IMR-90 (cell line): ENCODE data around the gene SLC66A2. TPM values are rescaled to one million over a fixed set of nuclear protein-coding genes. Genes with fewer than 3 reads are reported as not detected.

ENCODE experiments used
- ATAC-seq: fragments of 200-7000 bp; cut with Tn5 transposase; 2 replicates; pipeline ENCODE4 v1.9.1; 2020; ENCODE audit warnings: low read depth, mild to moderate bottlenecking, moderate library complexity
- BruUV-seq: library from RNA; stranded (reverse); fragments of 400-500 nt; replicated peaks from 2 replicates; lab custom pipeline; 2021; lab: Mats Ljungman, UMichigan
- CTCF ChIA-PET: fragments of 300-600 bp; formaldehyde crosslinking; extraction: SDS; loops from one replicate; lab custom pipeline; 2021; ENCODE audit warnings: antibody characterized with exemption; lab: Yijun Ruan, JAX
- POLR2A ChIA-PET: fragments of 300-600 bp; sonication (Branson Sonifier 250); formaldehyde crosslinking; loops from one replicate; lab custom pipeline; 2022; ENCODE audit warnings: antibody characterized with exemption; ENCODE audit not compliant: unreplicated experiment; lab: Charles Lee
- DNase-seq: peaks from one replicate; pipeline ENCODE4 v3.0.0; 2013
- H2AFZ ChIP-seq: replicated peaks from 2 replicates; pipeline ENCODE3; 2013; ENCODE audit warnings: low read length, mild to moderate bottlenecking; ENCODE audit not compliant: poor library complexity
- H2AK5ac ChIP-seq: 2 replicates; pipeline ENCODE4 v1.6.1; 2013; ENCODE audit warnings: low read depth, low read length, inconsistent platforms
- H2AK9ac ChIP-seq: replicated peaks from 2 replicates; pipeline ENCODE3; 2013; ENCODE audit warnings: mild to moderate bottlenecking, low read depth, low read length, moderate library complexity; ENCODE audit not compliant: poor library complexity
- H2BK120ac ChIP-seq: 2 replicates; pipeline ENCODE4 v1.6.1; 2013; ENCODE audit warnings: low read depth, low read length, inconsistent platforms
- H2BK15ac ChIP-seq: 3 replicates; pipeline ENCODE4 v1.6.1; 2013; ENCODE audit warnings: low read depth, low read length, inconsistent platforms
- H2BK20ac ChIP-seq: 2 replicates; pipeline ENCODE4 v1.6.1; 2013; ENCODE audit warnings: low read depth, mild to moderate bottlenecking, inconsistent platforms, low read length, moderate library complexity
- H2BK5ac ChIP-seq: 2 replicates; pipeline ENCODE4 v1.6.1; 2013; ENCODE audit warnings: mild to moderate bottlenecking, low read depth, low read length, inconsistent platforms; ENCODE audit not compliant: poor library complexity, severe bottlenecking
- H3K14ac ChIP-seq: replicated peaks from 2 replicates; pipeline ENCODE4 v1.6.1; 2013; ENCODE audit warnings: low read depth, low read length, inconsistent platforms
- H3K18ac ChIP-seq: 2 replicates; pipeline ENCODE4 v1.6.1; 2013; ENCODE audit warnings: low read depth, low read length, control low read depth
- H3K23ac ChIP-seq: 2 replicates; pipeline ENCODE4 v1.6.1; 2013; ENCODE audit warnings: low read depth, low read length, inconsistent platforms
- H3K27ac ChIP-seq: 2 replicates; pipeline ENCODE4 v1.5.1; 2013; ENCODE audit warnings: mild to moderate bottlenecking, control low read depth, low read length; ENCODE audit not compliant: insufficient read depth
- H3K27me3 ChIP-seq: 2 replicates; pipeline ENCODE4 v1.6.1; 2013; ENCODE audit warnings: low read length; ENCODE audit not compliant: control insufficient read depth, insufficient read depth
- H3K36me3 ChIP-seq: 2 replicates; pipeline ENCODE4 v1.6.1; 2013; ENCODE audit warnings: low read length, mixed read lengths; ENCODE audit not compliant: control insufficient read depth, insufficient read depth
- H3K4ac ChIP-seq: 2 replicates; pipeline ENCODE4 v1.6.1; 2013; ENCODE audit warnings: low read depth, low read length, inconsistent platforms
- H3K4me1 ChIP-seq: 2 replicates; pipeline ENCODE4 v1.6.1; 2013; ENCODE audit warnings: low read length, mixed read lengths; ENCODE audit not compliant: control insufficient read depth, insufficient read depth
- H3K4me2 ChIP-seq: 2 replicates; pipeline ENCODE4 v1.6.1; 2013; ENCODE audit warnings: low read depth, mild to moderate bottlenecking, control low read depth, low read length, moderate library complexity
- H3K4me3 ChIP-seq: 2 replicates; pipeline ENCODE4 v1.5.1; 2013; ENCODE audit warnings: low read depth, mild to moderate bottlenecking, control low read depth, low read length, moderate library complexity; ENCODE audit not compliant: insufficient read depth
- H3K56ac ChIP-seq: 2 replicates; pipeline ENCODE4 v1.6.1; 2013; ENCODE audit warnings: low read length, inconsistent platforms; ENCODE audit not compliant: insufficient read depth; ENCODE audit errors: extremely low read depth
- H3K79me1 ChIP-seq, 2 experiments: 2 replicates each; pipeline ENCODE4 v1.6.1; 2013; ENCODE audit warnings: low read length in 2 of 2, inconsistent platforms in 1 of 2, low read depth in 1 of 2
- H3K9ac ChIP-seq: 2 replicates; pipeline ENCODE4 v1.6.1; 2013; ENCODE audit warnings: low read depth, low read length, control low read depth
- H3K9me1 ChIP-seq: 2 replicates; pipeline ENCODE4 v1.6.1; 2013; ENCODE audit warnings: low read length, inconsistent platforms; ENCODE audit not compliant: insufficient read depth
- H3K9me3 ChIP-seq: 2 replicates; pipeline ENCODE4 v1.6.1; 2013; ENCODE audit warnings: low read length; ENCODE audit not compliant: control insufficient read depth, insufficient read depth
- H4K20me1 ChIP-seq: 2 replicates; pipeline ENCODE4 v1.6.1; 2013; ENCODE audit warnings: low read length, inconsistent platforms; ENCODE audit not compliant: insufficient read depth
- H4K5ac ChIP-seq: 2 replicates; pipeline ENCODE4 v1.6.1; 2013; ENCODE audit warnings: mild to moderate bottlenecking, low read depth, low read length, control low read depth
- H4K8ac ChIP-seq, 2 experiments: 2 replicates each; pipeline ENCODE4 v1.6.1; 2013; ENCODE audit warnings: low read depth in 2 of 2, low read length in 2 of 2, control low read depth in 1 of 2, inconsistent platforms in 1 of 2
- H4K91ac ChIP-seq: 2 replicates; pipeline ENCODE4 v1.6.1; 2013; ENCODE audit warnings: low read depth, low read length, inconsistent platforms; ENCODE audit not compliant: insufficient read depth
- CEBPB ChIP-seq: IDR thresholded peaks from 2 replicates; pipeline ENCODE4 v1.6.1; 2012; ENCODE audit warnings: low read depth, low read length, improper control_type of control experiment
- ELK1 ChIP-seq: fragments of 150-350 bp; IDR thresholded peaks from 2 replicates; pipeline ENCODE4 v1.6.1; 2016; ENCODE audit warnings: low read depth, mild to moderate bottlenecking, low read length, moderate library complexity, borderline replicate concordance
- FOS ChIP-seq: fragments of 150-350 bp; IDR thresholded peaks from 2 replicates; pipeline ENCODE4 v1.6.1; 2016; ENCODE audit warnings: low read depth, low read length
- MAFK ChIP-seq: IDR thresholded peaks from 2 replicates; pipeline ENCODE4 v1.6.1; 2012; ENCODE audit warnings: low read depth, low read length, improper control_type of control experiment
- POLR2A ChIP-seq: IDR thresholded peaks from 2 replicates; pipeline ENCODE4 v1.6.1; 2012; ENCODE audit warnings: mild to moderate bottlenecking, low read depth, low read length
- RCOR1 ChIP-seq: IDR thresholded peaks from 2 replicates; pipeline ENCODE4 v1.6.1; 2012; ENCODE audit warnings: mild to moderate bottlenecking, low read length, improper control_type of control experiment; ENCODE audit not compliant: insufficient replicate concordance
- SMC3 ChIP-seq: fragments of 150-350 bp; IDR thresholded peaks from 2 replicates; pipeline ENCODE4 v1.6.1; 2016; ENCODE audit warnings: low read depth, mild to moderate bottlenecking, antibody characterized with exemption, low read length, moderate library complexity
- WGBS, 2 experiments: methylation state at CpG; one replicate each; pipeline versions ENCODE4 v1.1.5 to v1.1.7; 2013; ENCODE audit warnings: missing lambda C conversion rate in 2 of 2; ENCODE audit not compliant: insufficient read length in 1 of 2; ENCODE audit errors: extremely low coverage in 2 of 2; 5-methylcytosine and 5-hydroxymethylcytosine counted together
- dilution Hi-C: fragments of 300-500 bp; cut with HindIII; formaldehyde crosslinking; loops from one replicate; pipeline ENCODE4 v1.14.3; 2018; ENCODE audit warnings: low sequenced_read_pairs; ENCODE audit not compliant: unreplicated experiment
- in situ Hi-C: fragments of 300-500 bp; cut with MboI; formaldehyde crosslinking; loops from 3 replicates; pipeline ENCODE4 v1.14.3; 2019; ENCODE audit warnings: low sequenced_read_pairs, inconsistent platforms, mixed read lengths
- intact Hi-C: fragments of 100-400 bp; cut with micrococcal nuclease; formaldehyde crosslinking; loops from 2 replicates; pipeline ENCODE4 v1.10.0; 2022
- polyA plus RNA-seq, 3 experiments: library from polyadenylated mRNA; depleted of rRNA; stranded (reverse); fragments of >200 nt; gene quantifications; 2 replicates each; pipeline ENCODE4 v1.2.3, GENCODE V29; 2012; ENCODE audit warnings: low replicate concordance in 1 of 3
- total RNA-seq: library from RNA; depleted of rRNA; stranded (reverse); fragments of >200 nt; gene quantifications from 2 replicates; pipeline ENCODE4 v1.2.3, GENCODE V29; 2012

SLC66A2 gene
- total and polyA plus RNA-seq, 2 of the 4 experiments (the other 2 are of a cell fraction), result 17.6 to 23.5 TPM

DNA sequence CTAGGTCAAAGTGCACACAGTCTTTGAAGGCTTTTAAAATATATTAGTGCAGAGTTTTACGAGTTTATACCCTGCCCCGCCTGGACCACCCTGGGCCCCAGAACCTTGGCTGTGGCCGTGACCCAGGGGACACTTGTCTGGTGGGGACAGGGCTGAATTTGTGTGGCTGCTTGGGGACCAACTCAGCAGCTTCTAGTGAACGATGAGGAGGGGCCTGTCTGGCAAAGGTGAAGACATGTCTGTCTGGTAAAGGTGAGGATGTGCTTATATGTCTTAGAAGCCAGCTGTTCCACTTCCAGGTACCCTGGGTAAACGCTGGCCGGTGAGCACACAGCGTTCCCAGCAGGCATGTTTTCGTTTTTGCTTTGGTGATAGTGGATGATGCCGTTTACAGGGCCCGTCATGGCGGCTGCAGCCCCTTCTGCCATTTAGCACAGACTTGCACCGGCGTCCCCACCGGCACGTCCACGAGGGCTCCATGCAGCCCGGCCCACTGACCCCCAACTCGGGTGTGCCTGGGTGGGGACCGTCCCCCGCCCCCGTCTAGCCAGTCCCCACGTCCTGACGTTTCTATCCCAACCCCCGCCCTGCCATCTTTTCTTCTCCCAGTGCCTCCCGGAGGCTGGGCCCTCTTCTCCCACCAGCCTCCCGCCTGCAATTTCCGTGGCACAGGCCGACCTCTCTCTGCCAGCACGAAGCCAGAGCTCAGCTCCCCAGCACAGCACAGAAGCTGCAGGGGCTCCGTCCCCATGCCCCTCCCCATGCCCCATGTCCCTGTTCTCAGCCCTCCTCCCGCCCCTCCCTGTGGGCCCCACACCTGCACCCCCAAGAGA is 67.8 kb downstream of the SLC66A2 start (continued):
- no peak for TF ChIP-seq MAFK

DNA sequence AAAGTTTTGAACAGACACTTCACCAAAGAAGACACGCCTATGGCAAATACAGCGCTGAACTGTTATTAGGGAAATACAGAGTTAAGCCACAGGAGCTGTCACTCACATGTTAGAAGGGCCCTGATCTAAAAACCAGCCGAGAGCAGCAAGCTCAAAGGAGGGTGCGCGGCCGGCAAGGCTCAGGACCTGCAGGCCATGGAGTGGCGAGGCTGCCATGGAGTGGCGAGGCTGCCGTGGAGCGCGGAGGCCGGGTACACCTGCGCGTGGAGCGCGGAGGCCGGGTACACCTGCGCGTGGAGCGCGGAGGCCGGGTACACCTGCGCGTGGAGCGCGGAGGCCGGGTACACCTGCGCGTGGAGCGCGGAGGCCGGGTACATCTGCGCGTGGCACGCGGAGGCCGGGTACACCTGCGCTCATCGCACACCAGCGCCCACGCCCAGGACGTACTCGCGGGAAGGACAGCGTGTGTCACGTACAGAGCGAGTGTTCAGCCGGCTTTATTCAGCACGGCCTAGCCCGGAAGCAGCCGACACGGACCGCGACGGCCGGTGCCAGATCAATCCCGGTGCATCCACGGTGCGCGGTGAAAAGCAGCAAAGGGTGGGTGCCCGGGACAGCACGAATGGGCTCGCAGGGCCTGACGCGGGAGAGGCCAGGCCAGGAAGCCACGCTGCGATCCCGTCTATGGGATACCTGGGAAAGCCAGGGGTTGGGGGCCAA is 68.8 kb downstream of the SLC66A2 start:
- in situ Hi-C loops, result no loop called here
- WGBS, 2 experiments, result 97% methylated on average over 51 of the region's 68 CpGs; no CpG with 5 or more reads in 1 of the 2 experiments
- Histone ChIP-seq H4K5ac (no peak overlapping the region), H4K8ac (no peak overlapping the region), H2BK15ac (no peak overlapping the region), H3K27ac (no peak overlapping the region), H3K9me1 (no peaks in the 10 kb centered on the region), H2AK9ac (no peak overlapping the region), H3K56ac (no peak overlapping the region), H3K4ac (no peak overlapping the region), H3K36me3 (no peaks in the 10 kb centered on the region), H3K23ac (no peak overlapping the region), H2AK5ac (no peak overlapping the region), H3K9me3 (peaks cover 20% of the 10 kb centered on the region), H3K27me3 (no peaks in the 10 kb centered on the region), H2BK20ac (no peak overlapping the region), H3K4me3 (no peak overlapping the region), H2AFZ (no peak overlapping the region), H4K91ac (no peak overlapping the region), H3K4me2 (no peak overlapping the region), H3K4me1 (no peaks in the 10 kb centered on the region), H3K14ac (no peak overlapping the region), H3K79me1 (no peaks in the 10 kb centered on the region), H3K18ac (no peak overlapping the region), H4K20me1 (no peaks in the 10 kb centered on the region), H3K9ac (no peak overlapping the region), H2BK120ac (no peak overlapping the region), H2BK5ac (no peak overlapping the region)
- POLR2A ChIA-PET, result no interaction called here
- CTCF ChIA-PET, result no interaction called here
- DNase-seq, result no peak
- TF ChIP-seq RCOR1 (no peak), POLR2A (no peak), SMC3 (no peak), FOS (no peak), MAFK (no peak), CEBPB (no peak), ELK1 (no peak)
- intact Hi-C loops, result no loop called here
- no peak for ATAC-seq
- BruUV-seq, result no TSS peak
- dilution Hi-C loops, result no loop called here
